ENCODE measurements around the gene KRTAP12-3. TPM values are rescaled to one million over a fixed set of nuclear protein-coding genes. Genes with fewer than 3 reads are reported as not detected.

Gene KRTAP12-3
- total and polyA plus RNA-seq, 9 of the 15 experiments (the other 6 are each of a cell fraction or from before 2014, with no cell fraction given): not detected

- BruUV-seq (replicated peaks): no TSS peak
- FAIRE-seq: no peak
- 1% methylated on average over 8 of the region's 8 CpGs for WGBS (ENCODE audit: insufficient coverage, low coverage, missing lambda C conversion rate)
Observed at GRCh38 chr21:44612029-44612486, 45.7 kb upstream of the KRTAP12-3 start, which contains the start of gene KRTAP10-8. KRTAP10-8 (plus strand) TSS chr21:44612079; CDS start chr21:44612101, 22 bp downstream.

More at GRCh38 chr21:44612029-44612486, 45.7 kb upstream of the KRTAP12-3 start, which contains the start of gene KRTAP10-8:
- no peak within 1 kb of the TSS for H3K4me3 ChIP-seq
- H3K79me2 ChIP-seq (ENCODE audit: control insufficient read depth, insufficient read depth, low read length): no peaks in the 10 kb centered on the region
- peaks cover 3% of the 10 kb centered on the region for H3K9me1 ChIP-seq (ENCODE audit: control insufficient read depth, insufficient read depth, low read length)
- in situ Hi-C loops (cut with MboI): no loop called here
- CTCF ChIA-PET (ENCODE audit: low intra/inter-chr PET ratio): no interaction called here
- H3K4me1 ChIP-seq (replicated peaks in 1 of 2; ENCODE audit: control insufficient read depth in 2 of 2, insufficient read depth in 2 of 2, low read length in 2 of 2): peaks cover 0 to 10% of the 10 kb centered on the region in 2 experiments; a peak in 2 of 5 replicates
- no peak within 1 kb of the TSS for H3K27ac ChIP-seq (ENCODE audit: extremely low read depth, low read depth, low read length)
- POLR2A ChIA-PET: no interaction called here
- no peak within 1 kb of the TSS for H3K4me2 ChIP-seq (ENCODE audit: insufficient read depth, low read length)
- no peaks in the 10 kb centered on the region for H4K20me1 ChIP-seq (replicated peaks; ENCODE audit: control insufficient read depth, insufficient read depth, low read length)
- no peak within 1 kb of the TSS for H3K9ac ChIP-seq (ENCODE audit: insufficient read depth in 1 of 2, low read depth in 2 of 2, low read length in 2 of 2)
- TF ChIP-seq MTA1 (IDR thresholded peaks at IDR 0.05; ENCODE audit: borderline replicate concordance) (no peak), NR1H2 (CRISPR knock-in tag; IDR thresholded peaks at IDR 0.05) (no peak), CBX1 (IDR thresholded peaks at IDR 0.05; ENCODE audit: low read depth) (no peak), HNRNPLL (IDR thresholded peaks at IDR 0.05; ENCODE audit: low read depth, low read length, poor library complexity, severe bottlenecking) (no peak), ZNF124 (CRISPR knock-in tag; IDR thresholded peaks at IDR 0.05) (no peak), ATF3 (IDR thresholded peaks at IDR 0.05) (no peak), ATF3 (CRISPR knock-in tag; conservative IDR thresholded peaks at IDR 0.05) (no peak), NUFIP1 (IDR thresholded peaks at IDR 0.05; ENCODE audit: partially characterized antibody) (no peak), RFX5 (IDR thresholded peaks at IDR 0.05; ENCODE audit: low read depth, low read length) (no peak), DMBX1 (CRISPR knock-in tag; IDR thresholded peaks at IDR 0.05; ENCODE audit: borderline replicate concordance) (no peak), RUNX1 (IDR thresholded peaks at IDR 0.05; ENCODE audit: low read depth) (no peak), ZBTB2 (IDR thresholded peaks at IDR 0.05) (no peak)
- TF ChIP-seq, protein P1, sequence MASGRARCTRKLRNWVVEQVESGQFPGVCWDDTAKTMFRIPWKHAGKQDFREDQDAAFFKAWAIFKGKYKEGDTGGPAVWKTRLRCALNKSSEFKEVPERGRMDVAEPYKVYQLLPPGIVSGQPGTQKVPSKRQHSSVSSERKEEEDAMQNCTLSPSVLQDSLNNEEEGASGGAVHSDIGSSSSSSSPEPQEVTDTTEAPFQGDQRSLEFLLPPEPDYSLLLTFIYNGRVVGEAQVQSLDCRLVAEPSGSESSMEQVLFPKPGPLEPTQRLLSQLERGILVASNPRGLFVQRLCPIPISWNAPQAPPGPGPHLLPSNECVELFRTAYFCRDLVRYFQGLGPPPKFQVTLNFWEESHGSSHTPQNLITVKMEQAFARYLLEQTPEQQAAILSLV (tag; IDR thresholded peaks at IDR 0.05): no peak
- TF ChIP-seq, protein P2, sequence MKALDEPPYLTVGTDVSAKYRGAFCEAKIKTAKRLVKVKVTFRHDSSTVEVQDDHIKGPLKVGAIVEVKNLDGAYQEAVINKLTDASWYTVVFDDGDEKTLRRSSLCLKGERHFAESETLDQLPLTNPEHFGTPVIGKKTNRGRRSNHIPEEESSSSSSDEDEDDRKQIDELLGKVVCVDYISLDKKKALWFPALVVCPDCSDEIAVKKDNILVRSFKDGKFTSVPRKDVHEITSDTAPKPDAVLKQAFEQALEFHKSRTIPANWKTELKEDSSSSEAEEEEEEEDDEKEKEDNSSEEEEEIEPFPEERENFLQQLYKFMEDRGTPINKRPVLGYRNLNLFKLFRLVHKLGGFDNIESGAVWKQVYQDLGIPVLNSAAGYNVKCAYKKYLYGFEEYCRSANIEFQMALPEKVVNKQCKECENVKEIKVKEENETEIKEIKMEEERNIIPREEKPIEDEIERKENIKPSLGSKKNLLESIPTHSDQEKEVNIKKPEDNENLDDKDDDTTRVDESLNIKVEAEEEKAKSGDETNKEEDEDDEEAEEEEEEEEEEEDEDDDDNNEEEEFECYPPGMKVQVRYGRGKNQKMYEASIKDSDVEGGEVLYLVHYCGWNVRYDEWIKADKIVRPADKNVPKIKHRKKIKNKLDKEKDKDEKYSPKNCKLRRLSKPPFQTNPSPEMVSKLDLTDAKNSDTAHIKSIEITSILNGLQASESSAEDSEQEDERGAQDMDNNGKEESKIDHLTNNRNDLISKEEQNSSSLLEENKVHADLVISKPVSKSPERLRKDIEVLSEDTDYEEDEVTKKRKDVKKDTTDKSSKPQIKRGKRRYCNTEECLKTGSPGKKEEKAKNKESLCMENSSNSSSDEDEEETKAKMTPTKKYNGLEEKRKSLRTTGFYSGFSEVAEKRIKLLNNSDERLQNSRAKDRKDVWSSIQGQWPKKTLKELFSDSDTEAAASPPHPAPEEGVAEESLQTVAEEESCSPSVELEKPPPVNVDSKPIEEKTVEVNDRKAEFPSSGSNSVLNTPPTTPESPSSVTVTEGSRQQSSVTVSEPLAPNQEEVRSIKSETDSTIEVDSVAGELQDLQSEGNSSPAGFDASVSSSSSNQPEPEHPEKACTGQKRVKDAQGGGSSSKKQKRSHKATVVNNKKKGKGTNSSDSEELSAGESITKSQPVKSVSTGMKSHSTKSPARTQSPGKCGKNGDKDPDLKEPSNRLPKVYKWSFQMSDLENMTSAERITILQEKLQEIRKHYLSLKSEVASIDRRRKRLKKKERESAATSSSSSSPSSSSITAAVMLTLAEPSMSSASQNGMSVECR (CRISPR knock-in tag; IDR thresholded peaks at IDR 0.05): no peak
- DNase-seq (ENCODE audit: extremely low read depth in 1 of 4, low spot score in 3 of 4) (no peak), ATAC-seq (no peak)
- no peaks in the 10 kb centered on the region for H3K36me3 ChIP-seq (ENCODE audit: control insufficient read depth, insufficient read depth, low read length)
- H3K9me3 ChIP-seq (replicated peaks; ENCODE audit: control insufficient read depth, insufficient read depth, low read depth, low read length): no peaks in the 10 kb centered on the region; the same call in none of the 2 replicates
- H2AFZ ChIP-seq (ENCODE audit: low read depth, low read length): no peak within 1 kb of the TSS
- H3K27me3 ChIP-seq (ENCODE audit: control insufficient read depth in 2 of 2, insufficient read depth in 2 of 2, low read length in 2 of 2): peaks cover 14 to 42% of the 10 kb centered on the region in 2 experiments; a peak in 4 of 5 replicates
- intact Hi-C loops (cut with micrococcal nuclease): no loop called here
